CD4-positive, alpha-beta T cell treated with Interferon gamma for 1 hour (primary cell): ENCODE measurements around the gene KRT2.

Source experiments
- DNase-seq: peaks from one replicate; pipeline ENCODE4 v3.0.0-alpha.2; 2020

The KRT2 gene

GRCh38 chr12:52613384-52614030 is 38.5 kb downstream of the KRT2 start:
- no peak for DNase-seq

GRCh38 chr12:52612431-52613383 is 39.3 kb downstream of the KRT2 start:
- no peak for DNase-seq

GRCh38 chr12:52611080-52611468 is 40.9 kb downstream of the KRT2 start:
- DNase-seq, result no peak

- DNase-seq, result no peak
Observed at GRCh38 chr12:52608826-52609630, 43.0 kb downstream of the KRT2 start.

GRCh38 chr12:52608161-52608560 is 43.9 kb downstream of the KRT2 start:
- no peak for DNase-seq

- DNase-seq, result no peak
Observed at GRCh38 chr12:52607314-52607713, 44.7 kb downstream of the KRT2 start.

- DNase-seq, result no peak
Observed at GRCh38 chr12:52606581-52607218, 45.3 kb downstream of the KRT2 start.

- DNase-seq, result no peak
Observed at GRCh38 chr12:52606096-52606495, 45.9 kb downstream of the KRT2 start.

GRCh38 chr12:52605542-52605941 is 46.5 kb downstream of the KRT2 start:
- DNase-seq, result no peak

GRCh38 chr12:52604859-52605258 is 47.2 kb downstream of the KRT2 start:
- DNase-seq, result no peak

- DNase-seq, result peak; percentile 33
Observed at GRCh38 chr12:52603314-52603713, 48.7 kb downstream of the KRT2 start.

- DNase-seq, result no peak
Observed at GRCh38 chr12:52602552-52602951, 49.5 kb downstream of the KRT2 start.

- no peak for DNase-seq
Observed at GRCh38 chr12:52601671-52602070, 50.3 kb downstream of the KRT2 start.

GRCh38 chr12:52600941-52601481 is 51.0 kb downstream of the KRT2 start, which contains the start of gene KRT72:
Gene KRT72, minus strand, starts transcription at chr12:52601463. Its CDS starts 11 bp downstream, at chr12:52601452.
- no peak for DNase-seq

- no peak for DNase-seq
Observed at GRCh38 chr12:52600475-52600874, 51.5 kb downstream of the KRT2 start.

GRCh38 chr12:52600071-52600470 is 51.9 kb downstream of the KRT2 start:
- DNase-seq, result no peak

- DNase-seq, result no peak
Observed at GRCh38 chr12:52598966-52599365, 53.0 kb downstream of the KRT2 start.
